ENCODE results near the gene GPR155.

GPR155 gene

GRCh38 chr2:174486563-174487107 is at the start of gene GPR155:
TSS of gene GPR155 (minus strand) at chr2:174487029. CDS start at chr2:174481956, 5,073 bp downstream.
- no peak for DNase-seq (ENCODE audit: low read depth)

GRCh38 chr2:174535757-174536703 is 49.2 kb upstream of the GPR155 start:
- DNase-seq (ENCODE audit: low read depth) = no peak

GRCh38 chr2:174535083-174535482 is 48.3 kb upstream of the GPR155 start:
- DNase-seq (ENCODE audit: low read depth) = no peak

GRCh38 chr2:174529916-174530315 is 43.1 kb upstream of the GPR155 start:
- no peak for DNase-seq (ENCODE audit: low read depth)

GRCh38 chr2:174527959-174528358 is 41.1 kb upstream of the GPR155 start:
- no peak for DNase-seq (ENCODE audit: low read depth)

- DNase-seq (ENCODE audit: low read depth) = no peak
Observed at GRCh38 chr2:174527101-174527721, 40.4 kb upstream of the GPR155 start.

GRCh38 chr2:174524527-174524926 is 37.7 kb upstream of the GPR155 start:
- DNase-seq (ENCODE audit: low read depth) = no peak

- DNase-seq (ENCODE audit: low read depth) = no peak
Observed at GRCh38 chr2:174522553-174522952, 35.7 kb upstream of the GPR155 start.

- DNase-seq (ENCODE audit: low read depth) = no peak
Observed at GRCh38 chr2:174518395-174518794, 31.6 kb upstream of the GPR155 start.

- no peak for DNase-seq (ENCODE audit: low read depth)
Observed at GRCh38 chr2:174516501-174517378, 29.9 kb upstream of the GPR155 start.

GRCh38 chr2:174512345-174512744 is 25.5 kb upstream of the GPR155 start:
- no peak for DNase-seq (ENCODE audit: low read depth)

- no peak for DNase-seq (ENCODE audit: low read depth)
Observed at GRCh38 chr2:174511580-174512260, 24.9 kb upstream of the GPR155 start.

GRCh38 chr2:174510583-174511189 is 23.9 kb upstream of the GPR155 start:
- no peak for DNase-seq (ENCODE audit: low read depth)

GRCh38 chr2:174503161-174503809 is 16.5 kb upstream of the GPR155 start:
- no peak for DNase-seq (ENCODE audit: low read depth)

GRCh38 chr2:174499371-174499770 is 12.5 kb upstream of the GPR155 start:
- no peak for DNase-seq (ENCODE audit: low read depth)

GRCh38 chr2:174495365-174496012 is 8.7 kb upstream of the GPR155 start:
- no peak for DNase-seq (ENCODE audit: low read depth)

- no peak for DNase-seq (ENCODE audit: low read depth)
Observed at GRCh38 chr2:174493549-174494331, 6.9 kb upstream of the GPR155 start.

- DNase-seq (ENCODE audit: low read depth) = peak; percentile 39
Observed at GRCh38 chr2:174492963-174493431, 6.2 kb upstream of the GPR155 start.

- no peak for DNase-seq (ENCODE audit: low read depth)
Observed at GRCh38 chr2:174491947-174492346, 5.1 kb upstream of the GPR155 start.

Data from stimulated activated CD4-positive, alpha-beta T cell treated with anti-CD3 and anti-CD28 coated beads, Interleukin-2, amount 100 ng/mL, for 4 hours (primary cell).